Fibroblast of skin of back (primary cell): ENCODE measurements around the gene ME2.
"Not testable (repeated sequence)": the region's sequence is repeated elsewhere in the genome, so short reads cannot be mapped to it uniquely, and the experiment has no call there.

ENCODE experiments used
- DNase-seq: peaks from one replicate; pipeline ENCODE4 v3.0.0-alpha.2; 2013

The ME2 gene

DNA sequence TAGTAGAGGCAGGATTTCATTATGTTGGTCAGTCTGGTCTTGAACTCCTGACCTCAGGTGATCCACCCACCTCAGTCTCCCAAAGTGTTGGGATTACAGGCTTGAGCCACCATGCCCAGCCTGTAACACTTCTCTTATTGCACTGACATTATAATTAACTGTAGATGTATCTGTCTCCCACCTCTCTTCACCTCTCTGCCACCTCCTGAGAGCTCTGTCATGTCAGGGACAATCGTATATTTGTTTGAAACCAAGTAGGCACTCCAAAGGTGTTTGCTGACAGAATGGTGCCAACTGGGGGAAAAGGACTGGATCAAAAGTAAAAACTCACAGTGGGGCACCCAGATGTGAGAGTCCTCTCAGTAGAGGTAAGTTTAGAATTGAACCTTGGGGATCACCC, 17.3 kb upstream of the ME2 start:
- DNase-seq = no peak

DNA sequence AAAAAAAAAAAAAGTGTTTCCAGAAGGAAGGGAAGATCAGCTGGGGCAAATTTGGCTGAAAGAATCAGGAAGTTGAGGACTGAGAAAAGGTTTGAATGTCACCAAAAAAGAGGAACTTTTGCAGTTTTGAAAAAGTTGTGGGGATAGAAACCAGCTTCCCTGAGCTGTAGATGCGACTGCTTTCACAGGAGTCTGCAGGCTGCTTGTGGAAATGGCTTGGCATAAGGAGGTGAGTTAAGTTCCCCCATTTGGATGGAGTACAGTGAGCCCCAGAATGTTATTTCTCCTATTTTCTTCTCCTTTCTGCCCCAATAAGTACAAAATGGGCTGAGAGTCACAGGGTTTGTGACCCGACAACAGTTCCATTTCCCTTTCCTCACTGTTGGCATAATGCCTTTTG, 16.5 kb upstream of the ME2 start:
- DNase-seq = no peak

DNA sequence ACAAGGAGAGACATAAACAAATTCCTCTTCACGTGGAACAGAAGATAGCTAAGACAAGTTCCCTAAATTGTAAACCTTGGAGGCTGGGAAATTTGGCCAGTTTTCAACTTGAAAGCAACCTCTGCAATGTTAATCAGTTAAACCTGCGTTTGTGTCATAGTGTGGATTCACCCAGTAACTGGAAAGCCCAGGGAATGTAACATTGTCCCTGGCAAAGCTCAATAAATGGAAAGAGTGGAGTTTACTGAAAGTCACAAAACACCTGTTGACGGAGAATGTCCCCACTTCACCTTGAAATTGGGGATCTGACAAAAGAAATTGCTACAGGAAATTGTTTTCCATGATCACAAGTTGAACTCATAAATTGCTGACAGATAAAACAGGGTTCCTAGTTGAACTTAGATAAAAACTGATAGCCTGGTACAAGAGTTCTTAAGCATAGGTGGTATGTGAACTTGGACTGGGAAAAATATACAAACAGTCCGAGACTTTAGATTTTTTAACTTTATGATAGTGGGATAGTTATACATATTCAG, 15.0 kb upstream of the ME2 start:
- no peak for DNase-seq

DNA sequence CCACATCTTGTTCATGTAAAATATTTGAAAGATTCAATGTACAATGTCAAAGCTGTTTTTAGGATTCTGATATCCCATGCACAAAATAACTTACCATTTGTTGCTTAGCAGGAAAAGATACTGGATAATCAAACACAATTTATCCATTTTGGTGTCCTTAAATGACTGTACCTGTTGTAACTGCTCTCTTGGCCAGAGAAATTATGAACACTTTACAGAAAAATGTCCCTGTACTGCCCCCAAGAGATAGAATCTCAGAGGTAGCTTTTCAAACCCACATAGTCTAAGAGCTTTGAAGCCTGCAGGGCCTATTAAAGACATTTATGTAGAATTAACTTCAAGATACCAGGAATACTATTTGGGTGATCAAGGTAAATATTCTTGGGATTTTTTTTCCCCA, 12.2 kb upstream of the ME2 start:
- DNase-seq = no peak

DNA sequence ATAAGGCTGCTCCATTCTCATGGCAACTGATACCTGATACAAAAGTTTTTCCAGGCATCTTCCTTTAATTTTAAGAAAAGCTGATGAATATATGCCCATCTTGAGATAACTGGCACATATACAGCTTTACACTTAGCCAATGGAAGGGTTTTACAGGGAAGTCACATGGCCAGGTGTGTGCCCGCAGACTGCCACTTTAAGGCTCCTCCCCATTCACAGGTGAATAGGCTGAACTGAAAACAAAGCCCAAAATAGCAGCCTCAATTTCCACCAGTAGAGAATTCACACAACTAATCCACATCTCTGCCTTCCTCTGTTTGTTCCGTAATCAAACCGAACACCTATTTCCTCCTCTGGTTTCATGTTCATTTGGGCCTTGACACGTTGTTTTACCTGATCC, 9.8 kb upstream of the ME2 start:
- DNase-seq = no peak

DNA sequence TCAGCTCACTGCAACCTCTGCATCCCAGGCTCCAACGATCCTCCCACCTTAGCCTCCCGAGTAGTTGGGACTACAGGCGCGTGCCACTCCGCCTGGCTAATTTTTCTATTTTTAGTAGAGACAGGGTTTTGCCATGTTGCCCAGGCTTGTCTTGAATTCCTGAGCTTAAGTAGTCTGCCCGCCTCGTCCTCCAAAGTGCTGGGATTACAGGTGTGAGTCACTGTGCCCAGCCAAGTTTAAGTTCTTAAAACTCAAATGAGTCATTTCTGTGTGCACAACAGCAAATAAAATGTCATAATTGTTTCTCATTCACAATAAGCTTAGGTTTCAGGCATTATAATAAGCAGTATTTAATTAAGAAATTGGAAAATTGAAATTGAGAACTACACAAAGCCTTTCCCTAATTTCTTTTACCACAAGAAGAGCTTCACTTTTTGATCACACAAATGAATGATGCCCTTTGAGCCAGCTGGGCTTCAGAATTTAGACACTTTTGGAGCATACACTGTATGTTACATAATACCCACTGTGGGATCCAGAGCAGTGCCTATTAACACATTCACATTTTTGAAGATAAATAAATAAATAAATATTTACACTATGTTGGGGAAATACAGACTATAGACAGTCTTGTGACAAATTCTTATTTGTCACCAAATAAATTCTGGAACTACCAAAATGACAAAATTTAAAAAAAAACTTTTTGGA, 8.6 kb upstream of the ME2 start:
- DNase-seq = peak; percentile 61

DNA sequence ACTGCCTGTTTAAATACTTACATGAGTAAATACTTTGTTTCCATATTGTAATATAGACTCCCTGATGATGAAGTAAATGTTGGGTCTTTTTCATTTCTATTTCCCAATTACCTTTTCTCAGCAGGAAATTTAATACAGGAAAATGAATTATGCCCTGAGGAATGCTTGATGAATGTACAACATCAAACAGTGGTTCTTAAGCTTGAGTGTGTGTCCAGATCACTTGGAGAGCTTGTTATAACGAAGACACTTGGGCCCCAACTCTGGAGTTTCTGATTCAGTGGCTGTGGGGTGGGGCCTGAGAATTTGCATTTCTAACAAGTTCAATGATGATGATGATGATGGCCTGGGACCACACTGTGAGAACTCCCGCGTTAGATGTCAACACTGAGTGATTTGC, 7.1 kb upstream of the ME2 start:
- no peak for DNase-seq

DNA sequence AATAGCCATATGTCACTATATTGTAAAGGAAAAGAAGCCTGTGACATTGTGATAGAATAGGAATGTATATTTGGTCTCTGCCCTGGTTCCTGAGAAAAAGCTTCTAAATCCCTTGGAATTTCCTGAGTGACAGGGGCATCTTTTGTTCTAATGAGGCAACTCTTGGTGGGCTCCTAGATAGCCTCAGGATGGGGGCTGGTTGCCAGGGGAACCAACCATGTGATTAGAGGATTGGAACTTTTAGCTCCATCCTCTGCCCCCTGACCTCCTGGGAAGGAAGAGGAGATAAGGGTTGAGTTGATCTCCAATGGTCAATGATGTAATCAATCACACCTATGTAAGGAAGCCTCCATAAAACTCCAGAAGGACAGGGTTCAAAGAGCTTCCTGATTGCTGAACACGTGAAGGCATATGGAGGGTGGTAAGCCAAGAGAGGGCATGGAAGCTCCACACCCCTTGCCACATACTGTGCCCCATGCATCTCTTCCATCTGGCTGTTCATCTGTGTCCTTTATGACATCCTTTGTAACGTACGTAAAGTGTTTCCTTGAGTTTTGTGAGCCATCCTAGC, 2.9 kb upstream of the ME2 start:
- no peak for DNase-seq

DNA sequence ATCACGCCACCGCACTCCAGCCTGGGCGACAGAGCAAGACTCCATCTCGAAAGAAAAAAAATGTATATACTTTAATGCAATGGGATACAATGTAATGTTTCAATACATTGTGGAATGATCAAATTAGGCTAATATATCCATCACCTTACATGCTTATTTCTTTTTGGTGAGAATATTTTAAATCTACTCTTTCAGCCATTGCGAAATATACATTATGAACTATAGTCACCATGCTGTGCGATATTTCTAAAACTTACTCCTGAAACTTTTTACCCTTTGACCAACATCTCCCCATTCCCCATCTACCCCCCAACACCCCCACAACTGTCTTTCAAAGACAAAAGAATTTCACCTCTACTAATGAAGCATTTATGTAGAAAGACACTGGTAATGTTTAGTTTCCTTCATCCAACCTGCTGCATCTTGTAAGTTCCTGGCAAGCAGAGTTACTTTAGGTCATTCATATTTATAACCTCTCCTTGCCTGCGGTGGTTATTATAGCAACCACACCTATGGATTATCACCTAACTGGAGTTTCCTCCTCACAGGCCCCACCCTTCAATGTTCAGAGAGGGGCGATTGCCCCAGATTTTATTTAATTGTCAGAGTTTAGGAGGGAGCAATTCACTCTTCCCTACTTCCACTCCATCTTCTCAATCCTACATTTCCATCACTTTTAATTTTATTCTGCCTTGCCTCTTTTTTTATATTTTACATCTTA, 1.2 kb upstream of the ME2 start:
- no peak for DNase-seq

DNA sequence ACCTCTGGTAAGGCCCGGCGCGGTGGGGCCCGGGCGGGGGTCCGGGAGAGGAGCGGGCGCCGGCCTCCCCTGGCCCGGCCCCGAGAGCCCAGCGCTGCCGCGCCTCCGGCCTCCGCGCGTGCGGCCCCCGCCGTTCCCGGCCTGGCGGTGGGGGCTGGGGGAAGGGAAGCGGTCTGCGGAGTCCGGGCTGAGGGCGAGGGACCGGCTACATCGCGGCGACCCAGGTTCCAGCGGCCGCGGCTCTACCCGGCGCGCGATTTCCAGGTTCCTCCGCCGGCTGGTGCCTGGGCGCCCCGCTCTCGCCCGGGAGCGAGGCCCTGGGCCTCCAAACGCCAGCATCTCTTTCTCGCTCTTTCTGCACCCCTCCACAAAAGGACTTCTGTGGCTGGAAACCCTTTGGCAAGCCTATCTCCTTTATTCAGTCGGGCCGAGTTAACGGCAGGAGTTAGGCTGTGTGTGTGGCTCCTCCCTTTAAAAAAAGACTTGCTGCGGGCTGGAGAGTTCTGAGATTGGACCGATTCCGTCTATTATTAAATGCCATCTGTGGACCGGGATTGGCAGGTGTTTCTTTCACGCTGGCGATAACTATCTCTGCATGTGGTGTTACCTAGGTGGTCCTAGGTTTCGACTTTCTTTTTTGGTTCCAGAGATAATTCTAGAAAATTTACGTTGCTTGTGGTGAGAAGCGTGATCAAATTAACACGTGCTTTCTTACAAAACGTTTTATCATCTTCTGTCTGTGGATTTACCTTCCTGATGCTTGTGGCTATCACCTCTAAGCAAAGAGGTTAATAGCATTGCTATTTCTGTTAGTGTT, 592 bp downstream of the ME2 start:
- peak; percentile 46 for DNase-seq

DNA sequence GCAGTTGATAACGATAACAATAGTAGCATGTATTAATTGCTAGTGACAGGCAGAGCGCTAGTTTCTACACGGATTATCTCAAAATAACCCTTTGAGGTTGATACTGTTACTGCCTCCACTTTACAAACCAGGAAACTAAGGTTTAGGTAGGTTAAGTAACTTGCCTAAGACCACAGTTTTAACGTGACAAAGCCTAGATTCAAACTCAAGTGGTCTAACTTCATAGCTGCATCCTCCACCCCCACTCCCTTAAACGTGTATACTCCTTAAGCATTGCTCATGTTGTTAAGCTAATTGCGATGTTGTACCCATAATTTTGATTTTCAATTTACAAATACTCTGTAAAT, 1.2 kb downstream of the ME2 start:
- no peak for DNase-seq

DNA sequence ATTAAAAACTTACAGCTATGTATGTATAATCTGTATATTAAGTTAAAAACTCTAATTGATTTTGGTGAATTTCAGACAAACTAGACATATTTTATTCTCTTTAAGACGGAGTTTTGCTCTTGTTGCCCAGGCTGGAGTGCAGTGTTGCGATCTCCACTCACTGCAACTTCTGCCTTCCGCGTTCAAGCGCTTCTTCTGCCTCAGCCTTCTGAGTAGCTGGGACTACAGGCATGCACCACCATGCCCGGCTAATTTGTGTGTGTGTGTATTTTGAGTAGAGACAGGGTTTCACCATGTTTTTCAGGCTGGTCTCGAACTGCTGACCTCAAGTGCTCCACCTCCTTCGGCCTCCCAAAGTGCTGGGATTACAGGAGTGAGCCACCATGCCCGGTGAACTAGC, 2.0 kb downstream of the ME2 start:
- not testable (repeated sequence) for DNase-seq

DNA sequence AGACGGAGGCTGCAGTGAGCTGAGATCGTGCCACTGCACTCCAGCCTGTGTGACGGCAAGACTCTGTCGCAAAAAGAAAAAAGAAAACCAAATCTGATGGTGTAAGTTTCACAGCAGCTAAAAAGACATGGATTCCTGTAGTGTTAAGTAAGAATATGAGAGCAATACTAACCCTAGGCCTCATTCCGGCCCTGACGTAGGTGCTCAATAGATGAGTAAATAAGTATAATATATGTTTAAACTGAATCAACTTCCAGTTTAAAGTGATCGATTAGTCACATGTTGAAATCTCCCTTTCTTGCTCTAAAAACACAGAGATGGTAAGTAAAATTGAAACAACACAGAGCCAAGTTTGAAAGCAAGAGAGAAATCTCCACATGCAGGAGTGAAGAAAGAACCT, 8.0 kb downstream of the ME2 start:
- DNase-seq = no peak

DNA sequence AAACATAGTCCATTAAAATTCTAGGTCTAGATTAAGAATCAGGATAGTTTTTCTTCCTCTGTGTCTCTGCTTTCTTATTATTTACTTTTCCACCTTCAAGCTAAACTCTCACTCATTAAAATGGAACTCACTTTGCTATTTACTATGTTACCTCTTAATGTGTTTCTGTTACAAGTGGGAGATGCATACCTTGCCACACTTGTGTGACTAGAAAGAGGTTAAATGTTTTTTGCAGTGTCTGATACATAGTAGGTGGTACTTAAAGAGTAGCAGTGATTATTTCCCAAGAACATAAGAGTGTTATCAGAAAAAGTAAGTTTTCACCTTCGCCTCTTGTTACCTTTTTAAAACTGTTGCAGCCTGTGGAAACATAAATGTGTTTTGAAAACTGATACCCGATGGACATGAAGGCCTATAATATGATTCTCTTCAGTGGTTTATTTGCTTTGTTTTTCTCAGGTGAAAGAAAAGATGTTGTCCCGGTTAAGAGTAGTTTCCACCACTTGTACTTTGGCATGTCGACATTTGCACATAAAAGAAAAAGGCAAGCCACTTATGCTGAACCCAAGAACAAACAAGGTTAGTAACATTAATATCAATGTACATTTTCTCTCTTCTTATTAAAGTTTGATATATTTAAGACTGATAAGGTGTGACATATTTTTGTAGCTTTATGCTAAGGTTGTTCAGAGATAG, 16.6 kb downstream of the ME2 start:
- no peak for DNase-seq

DNA sequence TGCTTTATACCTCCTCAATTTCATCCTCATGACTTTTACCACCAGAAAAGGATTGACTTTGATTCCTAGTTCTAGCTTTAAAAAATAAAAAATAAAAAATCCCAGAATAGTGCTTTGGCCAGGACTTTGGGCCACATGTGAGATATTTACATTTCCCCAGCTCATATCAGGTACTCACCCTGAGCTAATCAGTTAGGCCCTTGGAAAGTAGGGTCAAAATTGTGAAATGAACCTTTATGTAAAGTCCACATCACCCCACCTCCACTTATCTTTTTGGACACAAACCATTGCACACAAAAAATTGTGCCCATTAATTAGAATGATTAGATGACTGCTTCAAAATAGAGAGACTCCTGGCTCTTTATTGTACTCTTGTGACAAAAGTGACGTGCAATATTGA, 17.2 kb downstream of the ME2 start:
- no peak for DNase-seq

DNA sequence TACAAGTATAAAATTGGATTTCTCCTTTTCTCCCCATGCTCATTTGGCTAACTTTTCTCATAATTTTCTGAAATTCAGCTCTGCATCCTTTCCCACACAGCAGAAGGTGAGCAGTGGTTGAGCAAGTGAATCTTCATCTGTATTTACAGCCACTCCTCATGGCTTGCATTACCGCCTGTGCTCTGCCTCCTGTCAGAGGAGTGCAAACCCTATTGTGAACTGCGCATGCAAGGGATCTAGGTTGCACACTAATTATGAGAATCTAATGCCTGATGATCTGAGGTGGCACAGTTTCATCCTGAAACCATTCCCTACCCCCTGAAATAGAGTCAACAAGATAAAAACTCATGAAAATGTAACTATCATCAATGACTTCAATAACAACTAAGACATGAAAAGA, 20.0 kb downstream of the ME2 start:
- DNase-seq = no peak

DNA sequence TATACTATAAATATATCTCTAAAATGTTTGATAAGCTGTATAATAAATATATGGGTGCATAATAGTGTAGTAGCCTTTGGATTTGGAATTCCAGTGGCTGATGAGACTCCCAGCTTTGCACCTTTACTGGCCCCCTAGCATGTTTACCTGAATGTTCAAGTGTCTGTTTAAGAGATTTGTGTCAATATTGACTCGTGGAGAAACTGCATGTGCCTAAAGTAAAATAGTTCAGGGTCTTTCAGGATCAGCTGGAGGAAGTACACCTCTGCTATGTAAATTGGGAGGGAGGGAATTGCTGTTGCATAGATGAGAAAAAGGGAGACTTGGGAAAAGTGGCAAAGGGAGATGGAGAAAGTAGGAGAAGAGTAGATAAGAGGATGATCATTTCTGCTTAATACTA, 23.9 kb downstream of the ME2 start:
- no peak for DNase-seq

DNA sequence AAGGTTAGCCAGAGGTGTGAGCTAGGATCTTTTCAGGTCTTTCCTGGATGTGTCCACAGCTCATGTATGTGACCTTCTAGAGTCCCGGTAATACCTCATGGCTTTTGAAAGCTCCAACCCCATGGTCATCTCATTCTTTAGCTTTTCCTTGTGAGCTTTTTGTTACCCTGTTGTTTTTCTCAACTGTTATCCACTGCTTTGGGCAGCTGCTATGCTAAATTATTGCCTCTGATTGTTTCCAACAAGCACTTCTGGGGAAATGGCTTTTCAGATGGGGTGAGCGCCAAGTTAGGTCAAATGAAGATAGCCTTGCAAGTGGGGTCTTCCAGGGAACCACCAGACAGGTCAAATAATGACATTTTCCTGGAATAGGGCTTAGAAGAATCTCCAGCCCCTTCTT, 27.9 kb downstream of the ME2 start:
- no peak for DNase-seq

DNA sequence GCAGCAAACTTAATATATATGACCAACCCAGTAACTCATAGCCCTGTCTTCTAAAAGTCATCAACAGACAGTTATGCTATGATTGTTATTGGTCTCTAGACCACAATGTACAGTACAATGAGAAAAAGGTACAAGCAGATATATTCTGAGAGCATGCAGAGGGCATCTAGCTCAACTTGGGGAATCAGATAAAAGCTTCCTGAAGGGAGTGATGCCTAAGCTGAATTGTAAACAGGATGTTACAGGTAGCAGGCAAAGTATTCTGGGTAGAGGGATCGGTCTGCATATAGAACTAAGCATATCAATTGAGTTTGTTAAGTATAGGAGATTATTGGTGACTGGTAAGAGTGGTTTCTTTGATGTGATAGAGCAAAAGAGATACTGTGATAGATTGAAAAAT, 30.3 kb downstream of the ME2 start:
- DNase-seq = no peak

DNA sequence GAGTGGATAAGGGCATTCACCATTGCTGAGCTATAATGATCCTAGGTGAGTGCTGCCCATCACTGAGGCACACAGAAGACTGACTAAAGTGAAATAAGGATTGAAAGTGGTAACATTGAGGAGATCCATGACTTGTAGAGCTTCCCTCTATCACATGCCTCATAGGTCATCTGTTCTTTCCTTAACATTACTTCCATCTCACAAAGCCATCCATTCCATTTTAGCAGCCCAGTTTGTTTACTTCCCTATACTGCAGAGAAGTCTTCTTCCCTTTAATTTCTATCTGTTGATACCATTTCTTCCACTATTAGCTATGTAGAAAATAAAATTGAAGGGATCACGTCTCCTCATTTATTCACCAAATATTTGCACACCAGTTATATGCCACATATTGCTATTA, 32.1 kb downstream of the ME2 start:
- no peak for DNase-seq

DNA sequence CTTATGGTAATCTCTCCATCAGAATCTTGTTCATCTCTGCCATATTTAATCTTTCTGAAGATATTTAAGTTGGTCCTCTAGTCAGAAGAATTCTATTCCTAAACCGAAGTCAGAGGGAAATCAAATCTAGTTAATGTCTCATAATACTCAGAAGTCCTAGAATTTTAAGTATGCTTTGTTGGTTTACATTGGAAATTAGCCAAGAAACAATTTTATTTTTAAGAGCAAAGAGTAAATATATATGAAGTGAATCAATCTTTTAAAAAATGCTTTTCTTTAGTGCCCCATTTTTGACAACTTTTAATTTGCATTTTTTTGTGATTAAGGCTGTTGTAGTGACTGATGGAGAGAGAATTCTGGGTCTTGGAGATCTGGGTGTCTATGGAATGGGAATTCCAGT, 38.1 kb downstream of the ME2 start:
- DNase-seq = peak; percentile 68

DNA sequence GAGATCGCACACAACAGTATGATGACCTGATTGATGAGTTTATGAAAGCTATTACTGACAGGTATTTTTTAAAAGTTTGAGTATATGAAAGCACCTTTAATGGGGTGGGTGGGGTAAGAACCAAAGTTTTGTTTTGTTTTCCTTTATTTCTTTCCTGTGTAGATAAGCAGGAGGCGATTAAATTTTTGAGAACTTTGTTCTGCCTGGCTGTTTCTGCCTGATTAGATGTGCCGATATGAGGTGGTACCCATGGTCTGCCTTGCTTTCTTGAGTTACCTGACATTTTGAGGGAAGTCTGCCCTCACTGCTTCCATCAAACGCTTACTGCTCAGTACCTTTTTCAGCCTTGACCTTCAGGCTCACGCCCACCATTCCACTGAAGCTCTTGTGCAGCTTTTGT, 39.2 kb downstream of the ME2 start:
- no peak for DNase-seq

DNA sequence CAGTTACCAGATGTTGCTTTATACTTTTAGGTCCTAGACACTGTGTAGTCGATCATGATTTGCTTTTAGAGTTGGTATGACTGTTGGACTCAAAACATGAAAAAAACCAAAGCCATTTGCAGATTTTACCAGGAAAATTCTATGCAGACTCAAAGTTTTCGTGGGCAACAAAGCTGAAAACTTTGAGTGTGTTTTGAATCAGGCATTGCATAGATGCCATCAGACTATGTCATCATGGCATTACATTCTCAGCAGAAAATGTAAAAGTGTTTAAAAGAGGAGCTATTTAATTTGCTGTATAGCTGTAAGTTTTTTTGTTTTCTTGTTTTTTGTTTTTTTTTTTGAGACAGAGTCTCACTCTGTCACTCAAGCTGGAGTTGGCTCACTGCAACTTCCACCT, 45.5 kb downstream of the ME2 start:
- DNase-seq = peak; percentile 50
